Measurements from ENCODE around the gene PIP5K1C. TPM values are rescaled to one million over a fixed set of nuclear protein-coding genes. Genes with fewer than 3 reads are reported as not detected.

The PIP5K1C gene
- polyA plus RNA-seq, 2 of the 4 experiments (the other 2 are of a cell fraction), result 2.6 to 9.3 TPM

GRCh38 chr19:3737487-3738205, 37.4 kb upstream of the PIP5K1C start:
- no peak overlapping the region for H3K4me2 ChIP-seq
- FAIRE-seq (no peak), DNase-seq (ENCODE audit: low read depth in 1 of 2, low spot score in 1 of 2) (no peak), ATAC-seq (no peak)
- ChIA-PET POLR2A (interaction anchor here (0.5 kb wide), 1 partner anchor 267 kb away, joined by 7 read pairs; no protein-coding TSS in a partner anchor), CTCF (interaction anchor here (1.2 to 1.4 kb wide), 2 partner anchors 19 to 84 kb away, joined by 3 read pairs; no protein-coding TSS in a partner anchor)
- TF ChIP-seq TFCP2L1 (CRISPR knock-in tag; IDR thresholded peaks at IDR 0.05) (no peak), MAZ (IDR thresholded peaks at IDR 0.05; ENCODE audit: borderline replicate concordance, low read depth, low read length) (no peak), EP300 (IDR thresholded peaks at IDR 0.05) (no peak), CEBPB (IDR thresholded peaks at IDR 0.05) (no peak), HOXA7 (CRISPR knock-in tag; IDR thresholded peaks at IDR 0.05) (no peak), CBX2 (IDR thresholded peaks at IDR 0.05; ENCODE audit: borderline replicate concordance, low read depth) (no peak), ZFP36 (IDR thresholded peaks at IDR 0.05; ENCODE audit: borderline replicate concordance, partially characterized antibody) (no peak), RAD21 (conservative IDR thresholded peaks at IDR 0.05 in 1 of 2, IDR thresholded peaks at IDR 0.05 in 1 of 2) (no peak), CHD4 (IDR thresholded peaks at IDR 0.05; ENCODE audit: borderline replicate concordance) (no peak), HEYL (CRISPR knock-in tag; IDR thresholded peaks at IDR 0.05) (no peak), PHF8 (IDR thresholded peaks at IDR 0.05; ENCODE audit: borderline replicate concordance, low read depth) (no peak), HOXB5 (CRISPR knock-in tag; IDR thresholded peaks at IDR 0.05) (no peak), ATOH8 (CRISPR knock-in tag; IDR thresholded peaks at IDR 0.05; ENCODE audit: low read depth) (no peak), ZNF302 (CRISPR knock-in tag; IDR thresholded peaks at IDR 0.05) (no peak), SMC3 (IDR thresholded peaks at IDR 0.05) (no peak)
- TF ChIP-seq, protein P1, sequence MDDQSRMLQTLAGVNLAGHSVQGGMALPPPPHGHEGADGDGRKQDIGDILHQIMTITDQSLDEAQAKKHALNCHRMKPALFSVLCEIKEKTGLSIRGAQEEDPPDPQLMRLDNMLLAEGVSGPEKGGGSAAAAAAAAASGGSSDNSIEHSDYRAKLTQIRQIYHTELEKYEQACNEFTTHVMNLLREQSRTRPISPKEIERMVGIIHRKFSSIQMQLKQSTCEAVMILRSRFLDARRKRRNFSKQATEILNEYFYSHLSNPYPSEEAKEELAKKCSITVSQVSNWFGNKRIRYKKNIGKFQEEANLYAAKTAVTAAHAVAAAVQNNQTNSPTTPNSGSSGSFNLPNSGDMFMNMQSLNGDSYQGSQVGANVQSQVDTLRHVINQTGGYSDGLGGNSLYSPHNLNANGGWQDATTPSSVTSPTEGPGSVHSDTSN (IDR thresholded peaks at IDR 0.05), result no peak
- H3K27ac ChIP-seq, result no peak overlapping the region
- no peaks in the 10 kb centered on the region for H3K4me1 ChIP-seq
- no peaks in the 10 kb centered on the region for H3K9me3 ChIP-seq
- WGBS (ENCODE audit: missing lambda C conversion rate), result 77% methylated on average over 10 of the region's 10 CpGs
- H3K4me3 ChIP-seq, result no peak overlapping the region

DNA sequence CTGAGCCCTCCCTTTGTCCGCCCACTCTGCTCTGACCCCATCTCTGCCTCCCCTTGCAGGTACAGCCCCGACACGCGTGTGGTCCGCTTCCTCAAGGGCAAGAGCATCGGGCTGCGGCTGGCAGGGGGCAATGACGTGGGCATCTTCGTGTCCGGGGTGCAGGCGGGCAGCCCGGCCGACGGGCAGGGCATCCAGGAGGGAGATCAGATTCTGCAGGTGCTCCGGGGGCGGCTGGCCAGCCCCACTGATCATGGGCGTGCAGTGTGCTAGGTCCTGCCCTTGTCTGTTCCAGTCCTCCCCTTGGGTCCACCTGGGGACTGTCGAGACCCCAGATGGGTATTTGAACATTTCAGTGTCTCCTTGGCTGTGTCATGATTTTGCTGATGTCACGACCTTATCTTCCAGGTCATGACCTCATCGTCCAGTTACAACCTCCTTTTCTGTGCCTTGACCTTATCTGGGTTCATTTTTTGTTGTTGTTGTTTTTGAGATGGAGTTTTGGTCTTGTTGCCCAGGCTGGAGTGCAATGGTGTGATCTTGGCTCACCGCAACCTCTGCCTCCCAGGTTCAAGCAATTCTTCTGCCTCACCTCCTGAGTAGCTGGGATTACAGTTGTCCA, 35.9 kb upstream of the PIP5K1C start:
- CTCF ChIA-PET, result no interaction called here

GRCh38 chr19:3734310-3734600, 34.0 kb upstream of the PIP5K1C start:
- DNase-seq (ENCODE audit: low read depth in 1 of 2, low spot score in 1 of 2) (no peak), ATAC-seq (no peak), FAIRE-seq (no peak)
- ChIA-PET POLR2A (no interaction called here), CTCF (interaction anchor here (0.6 to 0.9 kb wide), 3 partner anchors 16 to 165 kb away, joined by 3 read pairs; no protein-coding TSS in a partner anchor)
- Histone ChIP-seq H3K4me1 (no peaks in the 10 kb centered on the region), H3K4me3 (no peak overlapping the region), H3K4me2 (no peak overlapping the region), H3K27ac (no peak overlapping the region), H3K9me3 (no peaks in the 10 kb centered on the region)
- 95% methylated on average over 10 of the region's 14 CpGs for WGBS (ENCODE audit: missing lambda C conversion rate)
- no peak for TF ChIP-seq EP300 (IDR thresholded peaks at IDR 0.05)
- TF ChIP-seq POLR2AphosphoS2 (conservative IDR thresholded peaks at IDR 0.05; ENCODE audit: low read length), result no peak
- TF ChIP-seq, protein P2, sequence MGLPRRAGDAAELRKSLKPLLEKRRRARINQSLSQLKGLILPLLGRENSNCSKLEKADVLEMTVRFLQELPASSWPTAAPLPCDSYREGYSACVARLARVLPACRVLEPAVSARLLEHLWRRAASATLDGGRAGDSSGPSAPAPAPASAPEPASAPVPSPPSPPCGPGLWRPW (IDR thresholded peaks at IDR 0.05), result no peak
- no peak for TF ChIP-seq CBX8 (IDR thresholded peaks at IDR 0.05)
- no peak for TF ChIP-seq EHF (CRISPR knock-in tag; IDR thresholded peaks at IDR 0.05)
- no peak for TF ChIP-seq SMC3 (IDR thresholded peaks at IDR 0.05)
- TF ChIP-seq RARB (CRISPR knock-in tag; IDR thresholded peaks at IDR 0.05), result no peak
- no peak for TF ChIP-seq ELK1 (IDR thresholded peaks at IDR 0.05; ENCODE audit: low read depth, low read length)
- no peak for TF ChIP-seq GATA3 (IDR thresholded peaks at IDR 0.05; ENCODE audit: borderline replicate concordance)
- TF ChIP-seq MAX (IDR thresholded peaks at IDR 0.05), result no peak
- no peak for TF ChIP-seq KDM1A (IDR thresholded peaks at IDR 0.05; ENCODE audit: low read depth)
- TF ChIP-seq CTCF (IDR thresholded peaks at IDR 0.05), result no peak

More for the DNA sequence above, 35.9 kb upstream of the PIP5K1C start:
- no peak for FAIRE-seq
- Histone ChIP-seq H3K4me1 (no peaks in the 10 kb centered on the region), H3K4me3 (no peak overlapping the region), H3K27ac (no peak overlapping the region), H3K9me3 (no peaks in the 10 kb centered on the region), H3K4me2 (no peak overlapping the region)
- 77% methylated on average over 15 of the region's 21 CpGs for WGBS (ENCODE audit: missing lambda C conversion rate)
- POLR2A ChIA-PET, result no interaction called here
- no peak for DNase-seq (ENCODE audit: low read depth in 1 of 2, low spot score in 1 of 2)
- TF ChIP-seq HOXB13 (CRISPR knock-in tag; IDR thresholded peaks at IDR 0.05; ENCODE audit: low read depth), result no peak
- TF ChIP-seq SMC3 (IDR thresholded peaks at IDR 0.05), result no peak
- no peak for ATAC-seq

Data from A549 (cell line).